Natural killer cell (primary cell): ENCODE data around the gene INO80B. TPM values are rescaled to one million over a fixed set of nuclear protein-coding genes. Genes with fewer than 3 reads are reported as not detected.
"Not testable (repeated sequence)": the region's sequence is repeated elsewhere in the genome, so short reads cannot be mapped to it uniquely, and the experiment has no call there.

Experiments
- ATAC-seq, 3 donors: fragments of 150-1000 bp in 2 of 3; fragments of 200-7000 bp in 1 of 3; cut with Tn5 transposase; 1 replicate in 1 of 3; 2 replicates in 2 of 3; pipeline ENCODE4 v1.10.0; 2021; ENCODE audit warnings: mild to moderate bottlenecking in 2 of 3, moderate library complexity in 2 of 3
- DNase-seq, 2 donors: peaks; one replicate each; pipeline versions ENCODE4 v3.0.0 to v3.0.0-alpha.2; 2013 to 2021; ENCODE audit warnings: mixed read lengths in 1 of 2
- H3K27ac ChIP-seq: one replicate; pipeline ENCODE4 v1.5.1; 2013; ENCODE audit warnings: mild to moderate bottlenecking, low read length
- H3K27me3 ChIP-seq: one replicate; pipeline ENCODE4 v1.6.1; 2013; ENCODE audit warnings: low read length; ENCODE audit not compliant: control insufficient read depth, insufficient read depth
- H3K36me3 ChIP-seq: one replicate; pipeline ENCODE4 v1.6.1; 2013; ENCODE audit warnings: low read length; ENCODE audit not compliant: control insufficient read depth, insufficient read depth
- H3K4me1 ChIP-seq: one replicate; pipeline ENCODE4 v1.6.1; 2013; ENCODE audit warnings: low read length; ENCODE audit not compliant: control insufficient read depth, insufficient read depth
- H3K4me3 ChIP-seq: one replicate; pipeline ENCODE4 v1.5.1; 2013; ENCODE audit warnings: low read length
- H3K9me3 ChIP-seq: one replicate; pipeline ENCODE4 v1.6.1; 2013; ENCODE audit warnings: low read length; ENCODE audit not compliant: control insufficient read depth, insufficient read depth
- H3K27ac Mint-ChIP-seq, 2 donors: one replicate each; pipeline ENCODE4 v1.8.0; 2022; ENCODE audit warnings: mild to moderate bottlenecking in 2 of 2, mixed read lengths in 2 of 2, moderate library complexity in 1 of 2
- H3K27me3 Mint-ChIP-seq, 2 donors: one replicate each; pipeline ENCODE4 v1.8.0; 2022; ENCODE audit warnings: low read depth in 2 of 2, mixed read lengths in 2 of 2
- H3K36me3 Mint-ChIP-seq: one replicate; pipeline ENCODE4 v1.8.0; 2022; ENCODE audit warnings: mixed read lengths
- H3K4me1 Mint-ChIP-seq, 2 donors: one replicate each; pipeline ENCODE4 v1.8.0; 2022; ENCODE audit warnings: mixed read lengths in 2 of 2
- H3K4me3 Mint-ChIP-seq: one replicate; pipeline ENCODE4 v1.8.0; 2022; ENCODE audit warnings: mild to moderate bottlenecking, moderate library complexity, mixed read lengths
- H3K9me3 Mint-ChIP-seq, 2 donors: one replicate each; pipeline ENCODE4 v1.8.0; 2022; ENCODE audit warnings: mixed read lengths in 2 of 2
- WGBS: methylation state at CpG from one replicate; pipeline ENCODE4 v1.1.7; 2013; ENCODE audit warnings: missing lambda C conversion rate; ENCODE audit not compliant: insufficient coverage; 5-methylcytosine and 5-hydroxymethylcytosine counted together
- intact Hi-C: fragments of 100-400 bp; cut with micrococcal nuclease; formaldehyde crosslinking; loops from one replicate; pipeline ENCODE4 v1.14.2; 2022
- total RNA-seq, 4 donors: library from RNA; stranded (reverse); fragments of 120-200 nt in 1 of 4; gene quantifications; one replicate each; pipeline versions ENCODE4 v1.2.3 to v1.2.4, GENCODE V29; 2013 to 2022
- TF ChIP-seq, protein P1 (sequence below): fragments of 200-600 bp; IDR thresholded peaks from one replicate; pipeline ENCODE4 v1.8.0; 2022; ENCODE audit warnings: antibody characterized with exemption

The INO80B gene
- total RNA-seq, 3 donors from 2014 or later (not counting 1 experiment from before 2014, with no cell fraction given): 34.0 to 48.0 (median 37.7) TPM

GRCh38 chr2:74464406-74464805, 9.5 kb downstream of the INO80B start:
- Histone ChIP-seq H3K27ac (peak overlapping the region; percentile 88), H3K36me3 (peaks cover 10% of the 10 kb centered on the region), H3K9me3 (no peaks in the 10 kb centered on the region), H3K4me3 (peak overlapping the region; percentile 85), H3K4me1 (peaks cover 22% of the 10 kb centered on the region), H3K27me3 (no peaks in the 10 kb centered on the region)
- Mint-ChIP-seq H3K27ac (peak overlapping the region; percentile 97), H3K36me3 (no peaks in the 10 kb centered on the region), H3K4me1 (peaks cover 16 to 33% of the 10 kb centered on the region in 2 donors), H3K9me3 (no peaks in the 10 kb centered on the region), H3K4me3 (peak overlapping the region; percentile 96), H3K27me3 (no peaks in the 10 kb centered on the region)
- TF ChIP-seq, protein P1, sequence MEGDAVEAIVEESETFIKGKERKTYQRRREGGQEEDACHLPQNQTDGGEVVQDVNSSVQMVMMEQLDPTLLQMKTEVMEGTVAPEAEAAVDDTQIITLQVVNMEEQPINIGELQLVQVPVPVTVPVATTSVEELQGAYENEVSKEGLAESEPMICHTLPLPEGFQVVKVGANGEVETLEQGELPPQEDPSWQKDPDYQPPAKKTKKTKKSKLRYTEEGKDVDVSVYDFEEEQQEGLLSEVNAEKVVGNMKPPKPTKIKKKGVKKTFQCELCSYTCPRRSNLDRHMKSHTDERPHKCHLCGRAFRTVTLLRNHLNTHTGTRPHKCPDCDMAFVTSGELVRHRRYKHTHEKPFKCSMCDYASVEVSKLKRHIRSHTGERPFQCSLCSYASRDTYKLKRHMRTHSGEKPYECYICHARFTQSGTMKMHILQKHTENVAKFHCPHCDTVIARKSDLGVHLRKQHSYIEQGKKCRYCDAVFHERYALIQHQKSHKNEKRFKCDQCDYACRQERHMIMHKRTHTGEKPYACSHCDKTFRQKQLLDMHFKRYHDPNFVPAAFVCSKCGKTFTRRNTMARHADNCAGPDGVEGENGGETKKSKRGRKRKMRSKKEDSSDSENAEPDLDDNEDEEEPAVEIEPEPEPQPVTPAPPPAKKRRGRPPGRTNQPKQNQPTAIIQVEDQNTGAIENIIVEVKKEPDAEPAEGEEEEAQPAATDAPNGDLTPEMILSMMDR: no peak
- WGBS: 12% methylated on average over 13 of the region's 13 CpGs
- peak in 1 of 2 donors; percentile 22 for DNase-seq
- intact Hi-C loops: no loop called here
- no peak for ATAC-seq

DNA sequence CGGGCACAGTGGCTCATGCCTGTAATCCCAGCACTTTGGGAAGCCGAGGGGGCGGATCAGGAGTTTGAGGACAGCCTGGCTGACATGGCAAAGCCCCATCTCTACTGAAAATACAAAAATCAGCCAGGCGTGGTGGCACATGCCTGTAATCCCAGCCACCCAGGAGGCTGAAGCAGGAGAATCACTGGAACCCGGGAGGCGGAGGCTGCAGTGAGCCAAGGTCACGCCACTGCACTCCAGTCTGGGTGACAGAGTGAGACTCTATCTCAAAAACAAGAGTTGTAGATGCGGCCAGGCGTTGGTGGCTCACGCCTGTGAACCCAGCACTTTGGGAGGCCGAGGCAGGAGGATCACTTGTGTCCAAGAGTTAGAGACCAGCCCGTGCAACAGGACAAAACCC, 15.9 kb downstream of the INO80B start:
- intact Hi-C loops, H3K4me3 ChIP-seq, H3K27me3 Mint-ChIP-seq, H3K9me3 Mint-ChIP-seq, H3K36me3 Mint-ChIP-seq, H3K27me3 ChIP-seq, ATAC-seq, DNase-seq, H3K27ac ChIP-seq, H3K9me3 ChIP-seq: not testable (repeated sequence)
- peaks cover 23 to 31% of the 10 kb centered on the region in 2 donors for H3K4me1 Mint-ChIP-seq
- WGBS: 96% methylated on average over 11 of the region's 12 CpGs
- peak overlapping the region; percentile 74 for H3K4me3 Mint-ChIP-seq
- Histone ChIP-seq H3K4me1 (peaks cover 29% of the 10 kb centered on the region), H3K36me3 (peaks cover 14% of the 10 kb centered on the region)
- peak overlapping the region; percentile 64 to 86 for H3K27ac Mint-ChIP-seq

- Mint-ChIP-seq H3K27ac (peak overlapping the region; percentile 97 to 98), H3K4me3 (peak overlapping the region; percentile 95), H3K27me3 (no peaks in the 10 kb centered on the region), H3K9me3 (no peaks in the 10 kb centered on the region), H3K4me1 (peaks cover 22 to 27% of the 10 kb centered on the region in 2 donors), H3K36me3 (no peaks in the 10 kb centered on the region)
- ATAC-seq: peak in 1 of 3 donors; percentile 20
- no peak for DNase-seq
- TF ChIP-seq, protein P1: no peak
- Histone ChIP-seq H3K36me3 (peaks cover 14% of the 10 kb centered on the region), H3K4me3 (peak overlapping the region; percentile 50), H3K4me1 (peaks cover 24% of the 10 kb centered on the region), H3K27me3 (no peaks in the 10 kb centered on the region), H3K9me3 (no peaks in the 10 kb centered on the region), H3K27ac (peak overlapping the region; percentile 82)
- 74% methylated on average over 14 of the region's 16 CpGs for WGBS
- intact Hi-C loops: loop anchor here (1.0 kb wide), 2 partner anchors 12 to 13 kb away; partner anchors contain the start of genes TTC31 and WBP1
Measured at GRCh38 chr2:74471332-74472065, 16.6 kb downstream of the INO80B start.

DNA sequence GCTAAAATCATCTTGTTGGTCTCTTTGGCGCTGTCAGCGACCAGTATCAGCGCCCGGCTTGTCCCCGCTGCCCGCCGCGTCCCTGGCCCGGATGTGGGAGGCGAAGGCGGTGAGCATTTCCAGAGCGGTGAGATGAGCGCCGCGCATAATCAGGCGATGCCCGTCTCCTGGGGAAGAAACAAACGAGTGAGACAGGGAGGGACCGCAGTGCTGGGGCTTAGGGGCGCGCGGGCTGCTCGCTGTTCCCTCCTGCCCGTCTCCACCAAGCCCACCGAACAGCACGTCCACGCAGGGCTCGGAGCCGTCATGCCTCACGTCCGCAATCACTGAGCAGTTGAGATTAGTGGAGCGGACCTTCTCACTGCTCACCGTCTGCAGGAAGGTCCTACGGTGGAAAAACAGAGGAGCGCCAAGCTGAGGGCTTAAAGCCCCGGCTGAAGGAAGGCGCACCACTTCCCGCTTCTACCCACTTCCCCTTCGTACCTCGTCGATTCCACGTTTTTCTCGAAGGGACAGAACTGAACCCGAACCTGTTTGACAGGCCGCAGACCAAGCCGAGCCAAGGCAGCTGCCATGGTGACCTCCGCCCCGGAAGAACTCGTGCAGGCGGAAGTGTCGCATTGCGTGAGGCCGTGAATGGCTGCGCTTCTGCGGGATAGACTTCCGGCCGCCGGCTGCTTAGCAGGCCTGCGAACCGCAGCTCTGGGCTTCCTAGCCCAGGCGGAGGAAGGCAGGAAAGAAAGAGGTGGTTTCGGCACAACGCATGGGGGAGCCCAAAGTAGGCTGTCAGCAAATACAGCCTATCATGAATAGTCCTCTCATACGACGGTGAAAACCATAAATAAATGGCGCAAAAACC, 17.4 kb downstream of the INO80B start, which contains the start of gene MRPL53:
Gene MRPL53, minus strand, starts transcription at position 595 of the 859 bp plus-strand sequence. Its CDS starts 20 bp downstream, at position 575.
- H3K9me3 Mint-ChIP-seq: no peaks in the 10 kb centered on the region
- TF ChIP-seq, protein P1: no peak
- H3K27me3 Mint-ChIP-seq: no peaks in the 10 kb centered on the region
- H3K4me3 ChIP-seq: peak within 1 kb of the TSS; percentile 50
- H3K27ac ChIP-seq: peak within 1 kb of the TSS; percentile 82
- H3K9me3 ChIP-seq: no peaks in the 10 kb centered on the region
- WGBS: under 1% methylated on average over 66 of the region's 66 CpGs
- peaks cover 24% of the 10 kb centered on the region for H3K4me1 ChIP-seq
- H3K27me3 ChIP-seq: no peaks in the 10 kb centered on the region
- peak within 1 kb of the TSS; percentile 95 for H3K4me3 Mint-ChIP-seq
- H3K36me3 Mint-ChIP-seq: no peaks in the 10 kb centered on the region
- DNase-seq: peak; percentile 95 to 99
- intact Hi-C loops: loop anchor here (1.0 kb wide), 2 partner anchors 11 to 14 kb away; partner anchors contain the start of genes TTC31 and WBP1
- peak; percentile 90 to 96 (median 94) for ATAC-seq
- H3K27ac Mint-ChIP-seq: peak within 1 kb of the TSS; percentile 97 to 98
- H3K36me3 ChIP-seq: peaks cover 14% of the 10 kb centered on the region
- H3K4me1 Mint-ChIP-seq: peaks cover 23 to 27% of the 10 kb centered on the region in 2 donors
